CD4-positive, alpha-beta memory T cell (primary cell): Measurements from ENCODE around the gene REXO5. TPM values are rescaled to one million over a fixed set of nuclear protein-coding genes. Genes with fewer than 3 reads are reported as not detected.

Experiments
- CTCF ChIA-PET: fragments of 350-600 bp; sonication (Branson Sonifier 250); formaldehyde crosslinking; loops from one replicate; lab custom pipeline; 2021; ENCODE audit warnings: inconsistent platforms; ENCODE audit not compliant: partially characterized antibody; lab: Charles Lee
- POLR2A ChIA-PET: fragments of 350-600 bp; sonication (Branson Sonifier 250); formaldehyde crosslinking; loops from one replicate; lab custom pipeline; 2021; ENCODE audit not compliant: partially characterized antibody; lab: Charles Lee
- DNase-seq, 5 donors: peaks; one replicate each; pipeline versions ENCODE4 v3.0.0 to v3.0.0-alpha.2; 2020 to 2022; ENCODE audit warnings: mixed read lengths in 1 of 5
- H3K27ac ChIP-seq: one replicate; pipeline ENCODE4 v1.7.0; 2013; ENCODE audit warnings: low read depth, low read length
- H3K27me3 ChIP-seq: 2 replicates; pipeline ENCODE4 v1.7.0; 2013; ENCODE audit warnings: mild to moderate bottlenecking, low read length, moderate library complexity; ENCODE audit not compliant: insufficient read depth
- H3K36me3 ChIP-seq: 2 replicates; pipeline ENCODE4 v1.7.0; 2013; ENCODE audit warnings: mild to moderate bottlenecking, low read length, moderate library complexity; ENCODE audit not compliant: insufficient read depth
- H3K4me1 ChIP-seq: 2 replicates; pipeline ENCODE4 v1.7.0; 2013; ENCODE audit warnings: mild to moderate bottlenecking, low read length, moderate library complexity; ENCODE audit not compliant: insufficient read depth
- H3K4me3 ChIP-seq, 2 donors: one replicate each; pipeline ENCODE4 v1.7.0; 2013; ENCODE audit warnings: low read length in 2 of 2, mild to moderate bottlenecking in 1 of 2
- H3K9me3 ChIP-seq, 2 donors: one replicate each; pipeline ENCODE4 v1.7.0; 2013; ENCODE audit warnings: low read length in 2 of 2, control low read depth in 1 of 2; ENCODE audit not compliant: control insufficient read depth in 1 of 2
- H3K27ac Mint-ChIP-seq, 7 donors: one replicate each; pipeline ENCODE4 v1.8.0; 2020 to 2021; ENCODE audit warnings: mixed read lengths in 7 of 7, mild to moderate bottlenecking in 6 of 7, inconsistent platforms in 3 of 7, moderate library complexity in 3 of 7
- H3K27me3 Mint-ChIP-seq, 2 donors: one replicate each; pipeline ENCODE4 v1.8.0; 2020 to 2021; ENCODE audit warnings: mixed read lengths in 2 of 2
- H3K36me3 Mint-ChIP-seq, 2 donors: one replicate each; pipeline ENCODE4 v1.8.0; 2020 to 2021; ENCODE audit warnings: mixed read lengths in 2 of 2, inconsistent platforms in 1 of 2, mild to moderate bottlenecking in 1 of 2
- H3K4me1 Mint-ChIP-seq, 4 donors: one replicate each; pipeline ENCODE4 v1.8.0; 2020 to 2021; ENCODE audit warnings: mixed read lengths in 4 of 4, mild to moderate bottlenecking in 1 of 4
- H3K4me3 Mint-ChIP-seq, 8 donors: one replicate each; pipeline ENCODE4 v1.8.0; 2020 to 2021; ENCODE audit warnings: mixed read lengths in 8 of 8, mild to moderate bottlenecking in 7 of 8, moderate library complexity in 6 of 8, inconsistent platforms in 3 of 8
- H3K9me3 Mint-ChIP-seq, 8 donors: one replicate each; pipeline ENCODE4 v1.8.0; 2020 to 2021; ENCODE audit warnings: mixed read lengths in 8 of 8, mild to moderate bottlenecking in 5 of 8, inconsistent platforms in 3 of 8, moderate library complexity in 1 of 8
- intact Hi-C: fragments of 100-400 bp; cut with micrococcal nuclease; formaldehyde crosslinking; loops from one replicate; pipeline ENCODE4 v1.15.1; 2023
- polyA plus RNA-seq, 2 donors: library from polyadenylated mRNA; unstranded; fragments of 300-500 nt; fragmentation: Illumina TruSeq; gene quantifications; one replicate each; pipeline ENCODE4 v1.2.3, GENCODE V29; 2021
- total RNA-seq, 2 experiments: library from RNA; stranded (reverse); gene quantifications; one replicate each; pipeline ENCODE4 v1.2.3, GENCODE V29; 2021

The REXO5 gene
- total and polyA plus RNA-seq, 4 experiments from 2014 or later: 0.22 to 1.1 (median 0.46) TPM

DNA sequence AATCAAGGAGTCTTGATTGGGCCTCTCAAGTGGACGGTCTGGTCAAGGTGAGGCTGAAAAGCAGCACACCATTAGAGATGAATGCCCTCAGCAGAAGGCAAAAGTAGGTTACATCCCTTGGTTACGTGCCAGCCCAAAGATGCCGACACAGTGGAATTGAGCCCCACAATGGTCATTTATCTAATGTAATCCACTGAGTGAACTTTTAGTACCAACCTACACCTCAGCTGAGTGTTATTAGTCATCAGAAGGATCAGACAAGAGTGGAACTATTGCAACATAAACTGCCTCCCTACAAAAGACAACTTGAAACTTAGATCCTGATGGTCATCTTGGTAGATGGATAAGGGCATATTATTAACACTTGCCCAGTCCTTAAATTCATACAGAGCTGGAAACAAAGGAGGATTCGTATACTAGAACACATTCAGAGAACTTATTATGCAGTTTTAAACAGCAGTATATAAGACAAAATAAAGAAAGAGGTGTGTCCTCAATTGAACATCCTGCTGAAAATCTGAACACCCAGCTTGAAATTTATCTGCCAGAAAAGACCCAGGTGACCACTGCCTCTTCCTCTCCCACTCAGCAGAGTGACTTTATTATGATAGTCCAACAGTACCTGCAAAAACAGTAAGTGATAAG, 91.0 kb downstream of the REXO5 start:
- Mint-ChIP-seq H3K4me3 (peak overlapping the region in 3 of 8 donors; percentile 25 to 41 (median 32)), H3K36me3 (peaks cover under 1 to 29% of the 10 kb centered on the region in 2 donors), H3K27ac (peak overlapping the region in 5 of 7 donors; percentile 4 to 94 (median 24)), H3K4me1 (peaks cover 26 to 46% (median 35%) of the 10 kb centered on the region in 4 donors), H3K9me3 (no peaks in the 10 kb centered on the region), H3K27me3 (no peaks in the 10 kb centered on the region)
- no peak overlapping the region for H3K4me3 ChIP-seq
- no peaks in the 10 kb centered on the region for H3K9me3 ChIP-seq
- no peak overlapping the region for H3K27ac ChIP-seq
- CTCF ChIA-PET: interaction anchor here (4.3 kb wide), 1 partner anchor 23 kb away, joined by 26 read pairs; no protein-coding TSS in a partner anchor
- intact Hi-C loops: no loop called here
- H3K27me3 ChIP-seq: no peaks in the 10 kb centered on the region
- DNase-seq: no peak
- H3K4me1 ChIP-seq: peaks cover 28% of the 10 kb centered on the region
- H3K36me3 ChIP-seq: no peaks in the 10 kb centered on the region
- POLR2A ChIA-PET: interaction anchor here (0.8 kb wide), 1 partner anchor 23 kb away, joined by 3 read pairs; no protein-coding TSS in a partner anchor

GRCh38 chr16:20897922-20898321, 91.6 kb downstream of the REXO5 start:
- Mint-ChIP-seq H3K4me3 (peak overlapping the region in 1 of 8 donors; percentile 41), H3K9me3 (no peaks in the 10 kb centered on the region), H3K27ac (peak overlapping the region in 4 of 7 donors; percentile 4 to 94 (median 16)), H3K36me3 (peaks cover 0 to 28% of the 10 kb centered on the region in 2 donors), H3K27me3 (no peaks in the 10 kb centered on the region), H3K4me1 (peaks cover 29 to 52% (median 38%) of the 10 kb centered on the region in 4 donors)
- Histone ChIP-seq H3K27ac (no peak overlapping the region), H3K36me3 (no peaks in the 10 kb centered on the region), H3K27me3 (no peaks in the 10 kb centered on the region), H3K4me1 (peaks cover 33% of the 10 kb centered on the region), H3K4me3 (no peak overlapping the region), H3K9me3 (no peaks in the 10 kb centered on the region)
- ChIA-PET POLR2A (interaction anchor here (0.8 kb wide), 1 partner anchor 23 kb away, joined by 3 read pairs; no protein-coding TSS in a partner anchor), CTCF (interaction anchor here (4.3 kb wide), 1 partner anchor 24 kb away, joined by 26 read pairs; no protein-coding TSS in a partner anchor)
- no peak for DNase-seq
- intact Hi-C loops: no loop called here

- peak overlapping the region; percentile 88 for H3K27ac ChIP-seq
- CTCF ChIA-PET: interaction anchor here (0.6 to 4.3 kb wide), 2 partner anchors 18 to 25 kb away, joined by 3 to 26 read pairs; no protein-coding TSS in a partner anchor
- H3K27me3 ChIP-seq: no peaks in the 10 kb centered on the region
- H3K4me3 ChIP-seq: peak overlapping the region; percentile 61 to 91
- Mint-ChIP-seq H3K36me3 (peaks cover 0 to 25% of the 10 kb centered on the region in 2 donors), H3K4me3 (peak overlapping the region; percentile 93 to 99 (median 94)), H3K27ac (peak overlapping the region; percentile 94 to 99 (median 97)), H3K27me3 (no peaks in the 10 kb centered on the region), H3K4me1 (peaks cover 37 to 63% (median 48%) of the 10 kb centered on the region in 4 donors), H3K9me3 (no peaks in the 10 kb centered on the region)
- H3K9me3 ChIP-seq: no peaks in the 10 kb centered on the region
- intact Hi-C loops: no loop called here
- no peaks in the 10 kb centered on the region for H3K36me3 ChIP-seq
- POLR2A ChIA-PET: interaction anchor here (1.1 to 3.2 kb wide), 5 partner anchors 12 to 259 kb away, joined by 3 to 30 read pairs (median 8); partner anchors contain the start of genes LDAF1 and THUMPD1
- H3K4me1 ChIP-seq: peaks cover 45% of the 10 kb centered on the region
- DNase-seq: no peak
Observed at GRCh38 chr16:20899071-20899470, 92.7 kb downstream of the REXO5 start.

Other genes starting within 250 kb of the REXO5 start
- not detected for gene ACSM2B, start 230.2 kb upstream of the REXO5 start, total RNA-seq
- gene ACSM2B, start 230.2 kb upstream of the REXO5 start, polyA plus RNA-seq: not detected
- gene ACSM1, start 108.8 kb upstream of the REXO5 start, total RNA-seq: under 1 TPM; 0.29 to 0.44 TPM
- under 1 TPM in 1 of 2 donors, not detected in 1; 0.11 TPM for gene ACSM1, start 108.8 kb upstream of the REXO5 start, polyA plus RNA-seq
- 10 to 100 TPM; 73.2 to 74.4 TPM for gene THUMPD1, start 64.7 kb upstream of the REXO5 start, total RNA-seq
- gene THUMPD1, start 64.7 kb upstream of the REXO5 start, polyA plus RNA-seq: 10 to 100 TPM; 58.1 to 72.9 TPM
- gene ACSM3, start 42.5 kb upstream of the REXO5 start, total RNA-seq: 1 to 10 TPM; 3.3 to 6.7 TPM
- 1 to 10 TPM; 4.9 to 5.9 TPM for gene ACSM3, start 42.5 kb upstream of the REXO5 start, polyA plus RNA-seq
- 1 to 10 TPM; 3.7 to 4.0 TPM for gene ERI2, start 55 bp upstream of the REXO5 start, total RNA-seq
- gene ERI2, start 55 bp upstream of the REXO5 start, polyA plus RNA-seq: 1 to 10 TPM; 2.8 to 3.2 TPM
- gene DCUN1D3, start 93.8 kb downstream of the REXO5 start, total RNA-seq: 1 to 10 TPM; 6.2 to 7.5 TPM
- gene DCUN1D3, start 93.8 kb downstream of the REXO5 start, polyA plus RNA-seq: 1 to 10 TPM in 1 of 2 donors, under 1 TPM in 1; 0.11 to 1.1 TPM
- 10 to 100 TPM; 25.8 to 27.4 TPM for gene LYRM1, start 94.2 kb downstream of the REXO5 start, total RNA-seq
- 10 to 100 TPM; 42.0 to 54.3 TPM for gene LYRM1, start 94.2 kb downstream of the REXO5 start, polyA plus RNA-seq